Prostate gland (tissue), 2 donors: ENCODE data around the gene MAVS.
"Not testable (repeated sequence)": the region's sequence is repeated elsewhere in the genome, so short reads cannot be mapped to it uniquely, and the experiment has no call there.

Experiments
- CTCF ChIP-seq, 4 experiments: fragments of 200-600 bp in 2 of 4; fragments of 450-650 bp in 2 of 4; sonication (generic) in 2 of 4; IDR thresholded peaks; 1 replicate in 3 of 4; 2 replicates in 1 of 4; pipeline ENCODE4 v1.5.1; 2016 to 2019; ENCODE audit warnings: antibody characterized with exemption in 4 of 4, mild to moderate bottlenecking in 2 of 4, moderate library complexity in 2 of 4
- POLR2A ChIP-seq: fragments of 450-650 bp; IDR thresholded peaks from one replicate; pipeline ENCODE4 v1.6.1; 2016; ENCODE audit warnings: antibody characterized with exemption, mild to moderate bottlenecking
- POLR2AphosphoS5 ChIP-seq: sonication (generic); formaldehyde crosslinking; IDR thresholded peaks from one replicate; pipeline ENCODE4 v1.6.1; 2017; ENCODE audit warnings: antibody characterized with exemption

GRCh38 chr20:3843990-3844619 is 2.5 kb upstream of the MAVS start:
- not testable (repeated sequence) for TF ChIP-seq POLR2AphosphoS5; POLR2A; CTCF (IDR thresholded peaks at IDR 0.05)
